ENCODE measurements around the gene PDLIM3.

- TF ChIP-seq ZNF174 (tag by site-specific recombination; IDR thresholded peaks at IDR 0.05) = no peak
- TF ChIP-seq ZNF785 (tag by site-specific recombination; IDR thresholded peaks at IDR 0.05) = no peak
- TF ChIP-seq ZNF600 (tag by site-specific recombination; IDR thresholded peaks at IDR 0.05) = no peak
- TF ChIP-seq, protein P1, sequence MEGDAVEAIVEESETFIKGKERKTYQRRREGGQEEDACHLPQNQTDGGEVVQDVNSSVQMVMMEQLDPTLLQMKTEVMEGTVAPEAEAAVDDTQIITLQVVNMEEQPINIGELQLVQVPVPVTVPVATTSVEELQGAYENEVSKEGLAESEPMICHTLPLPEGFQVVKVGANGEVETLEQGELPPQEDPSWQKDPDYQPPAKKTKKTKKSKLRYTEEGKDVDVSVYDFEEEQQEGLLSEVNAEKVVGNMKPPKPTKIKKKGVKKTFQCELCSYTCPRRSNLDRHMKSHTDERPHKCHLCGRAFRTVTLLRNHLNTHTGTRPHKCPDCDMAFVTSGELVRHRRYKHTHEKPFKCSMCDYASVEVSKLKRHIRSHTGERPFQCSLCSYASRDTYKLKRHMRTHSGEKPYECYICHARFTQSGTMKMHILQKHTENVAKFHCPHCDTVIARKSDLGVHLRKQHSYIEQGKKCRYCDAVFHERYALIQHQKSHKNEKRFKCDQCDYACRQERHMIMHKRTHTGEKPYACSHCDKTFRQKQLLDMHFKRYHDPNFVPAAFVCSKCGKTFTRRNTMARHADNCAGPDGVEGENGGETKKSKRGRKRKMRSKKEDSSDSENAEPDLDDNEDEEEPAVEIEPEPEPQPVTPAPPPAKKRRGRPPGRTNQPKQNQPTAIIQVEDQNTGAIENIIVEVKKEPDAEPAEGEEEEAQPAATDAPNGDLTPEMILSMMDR (tag by site-specific recombination; IDR thresholded peaks at IDR 0.05) = no peak
- TF ChIP-seq RBAK (tag by site-specific recombination; IDR thresholded peaks at IDR 0.05) = no peak
- TF ChIP-seq ZNF561 (tag by site-specific recombination; IDR thresholded peaks at IDR 0.05; ENCODE audit: borderline replicate concordance) = no peak
These were observed 31.1 kb upstream of the PDLIM3 start for GRCh38 chr4:185566425-185566824.

All from HEK293 (cell line).